HUES48 (cell line): ENCODE measurements around the gene ZNF672.

Experiments used
- H3K27ac ChIP-seq: one replicate; pipeline ENCODE4 v1.7.0; 2013; ENCODE audit warnings: low read depth, low read length, inconsistent platforms
- H3K27me3 ChIP-seq: 2 replicates; pipeline ENCODE4 v1.6.1; 2013; ENCODE audit warnings: mild to moderate bottlenecking, low read length; ENCODE audit not compliant: control insufficient read depth, insufficient read depth
- H3K36me3 ChIP-seq: 2 replicates; pipeline ENCODE4 v1.6.1; 2013; ENCODE audit warnings: low read length; ENCODE audit not compliant: control insufficient read depth, insufficient read depth
- H3K4me1 ChIP-seq: 2 replicates; pipeline ENCODE4 v1.6.1; 2013; ENCODE audit warnings: mild to moderate bottlenecking, low read length; ENCODE audit not compliant: control insufficient read depth, insufficient read depth
- H3K4me3 ChIP-seq: 2 replicates; pipeline ENCODE4 v1.5.1; 2013; ENCODE audit warnings: mild to moderate bottlenecking, low read depth, low read length
- H3K9ac ChIP-seq: 2 replicates; pipeline ENCODE4 v1.6.1; 2013; ENCODE audit warnings: mild to moderate bottlenecking, low read depth, low read length, moderate library complexity
- H3K9me3 ChIP-seq: 2 replicates; pipeline ENCODE4 v1.6.1; 2013; ENCODE audit warnings: low read length; ENCODE audit not compliant: control insufficient read depth, insufficient read depth

The ZNF672 gene

DNA sequence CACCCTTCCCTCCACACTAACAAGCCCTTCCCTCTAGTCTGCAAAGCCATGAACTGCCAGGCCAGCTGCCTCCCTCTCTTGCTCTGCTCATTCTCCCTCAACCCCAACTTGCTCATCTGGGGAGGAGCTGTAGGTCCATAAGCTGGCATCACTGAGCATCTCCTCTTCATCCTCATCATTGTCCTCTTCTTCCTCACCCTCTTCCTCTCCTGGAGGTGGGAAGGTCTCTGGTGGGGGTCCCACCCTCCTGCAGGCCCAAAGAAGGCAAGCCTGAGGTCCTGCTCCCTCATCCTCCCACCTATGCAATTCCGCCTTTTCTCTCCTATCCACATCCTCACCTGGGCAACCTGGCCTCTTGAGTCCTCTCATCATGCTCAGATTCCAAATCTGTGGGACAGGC lies 18.2 kb downstream of the ZNF672 start:
- Histone ChIP-seq H3K4me1 (peaks cover 4% of the 10 kb centered on the region; the same call in 1 of the 2 replicates), H3K4me3 (no peak overlapping the region), H3K9me3 (no peaks in the 10 kb centered on the region), H3K27me3 (peaks cover 5% of the 10 kb centered on the region; the same call in 1 of the 2 replicates), H3K36me3 (peaks cover 55% of the 10 kb centered on the region), H3K27ac (no peak overlapping the region), H3K9ac (no peak overlapping the region)

DNA sequence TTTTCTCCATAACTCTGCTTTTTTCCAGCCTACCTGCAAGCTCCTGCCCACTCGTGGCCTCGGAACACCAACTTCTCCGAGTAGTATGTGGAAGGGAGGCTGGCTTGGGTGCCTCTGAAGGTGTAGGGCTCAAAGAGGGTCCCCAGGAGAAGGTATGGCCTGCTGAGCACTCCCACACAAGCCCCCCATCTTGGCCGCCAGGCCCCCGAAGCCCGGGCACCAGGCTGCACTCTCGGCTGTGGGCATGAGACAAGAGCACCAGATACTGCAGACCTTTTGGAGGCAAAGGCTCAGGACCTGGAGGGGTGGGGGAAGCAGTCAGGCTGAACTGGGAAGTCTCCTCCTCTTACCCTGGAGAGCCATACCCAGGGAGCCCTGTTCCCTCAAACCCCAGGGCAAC lies 19.2 kb downstream of the ZNF672 start:
- Histone ChIP-seq H3K27me3 (peaks cover 14% of the 10 kb centered on the region), H3K4me3 (peak overlapping the region; percentile 92), H3K36me3 (peaks cover 47% of the 10 kb centered on the region), H3K27ac (no peak overlapping the region), H3K9me3 (no peaks in the 10 kb centered on the region), H3K9ac (no peak overlapping the region), H3K4me1 (peaks cover 4% of the 10 kb centered on the region; the same call in 1 of the 2 replicates)

DNA sequence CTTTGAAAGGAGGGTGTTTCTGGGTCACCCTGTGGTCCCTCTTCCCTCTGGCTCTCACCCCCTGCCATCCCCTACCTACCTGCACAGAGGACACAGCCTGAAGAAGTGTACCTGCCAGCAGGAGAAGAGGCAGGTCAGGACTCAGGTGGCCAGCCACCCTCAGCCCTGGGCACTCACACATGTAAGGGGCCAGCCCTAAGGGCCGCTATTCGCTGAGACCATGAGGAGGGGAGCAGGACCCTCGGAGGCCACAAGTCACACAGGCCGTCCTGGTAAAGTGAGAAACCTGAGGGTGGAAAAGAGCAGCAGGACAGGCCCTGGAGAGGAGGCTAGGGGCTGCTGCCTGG lies 19.7 kb downstream of the ZNF672 start:
- H3K9ac ChIP-seq, result peak overlapping the region; percentile 82
- H3K27ac ChIP-seq, result peak overlapping the region; percentile 75
- peaks cover 42% of the 10 kb centered on the region for H3K36me3 ChIP-seq
- H3K4me1 ChIP-seq, result peaks cover 4% of the 10 kb centered on the region; the same call in 1 of the 2 replicates
- H3K9me3 ChIP-seq, result no peaks in the 10 kb centered on the region
- peaks cover 19% of the 10 kb centered on the region for H3K27me3 ChIP-seq
- H3K4me3 ChIP-seq, result peak overlapping the region; percentile 92

DNA sequence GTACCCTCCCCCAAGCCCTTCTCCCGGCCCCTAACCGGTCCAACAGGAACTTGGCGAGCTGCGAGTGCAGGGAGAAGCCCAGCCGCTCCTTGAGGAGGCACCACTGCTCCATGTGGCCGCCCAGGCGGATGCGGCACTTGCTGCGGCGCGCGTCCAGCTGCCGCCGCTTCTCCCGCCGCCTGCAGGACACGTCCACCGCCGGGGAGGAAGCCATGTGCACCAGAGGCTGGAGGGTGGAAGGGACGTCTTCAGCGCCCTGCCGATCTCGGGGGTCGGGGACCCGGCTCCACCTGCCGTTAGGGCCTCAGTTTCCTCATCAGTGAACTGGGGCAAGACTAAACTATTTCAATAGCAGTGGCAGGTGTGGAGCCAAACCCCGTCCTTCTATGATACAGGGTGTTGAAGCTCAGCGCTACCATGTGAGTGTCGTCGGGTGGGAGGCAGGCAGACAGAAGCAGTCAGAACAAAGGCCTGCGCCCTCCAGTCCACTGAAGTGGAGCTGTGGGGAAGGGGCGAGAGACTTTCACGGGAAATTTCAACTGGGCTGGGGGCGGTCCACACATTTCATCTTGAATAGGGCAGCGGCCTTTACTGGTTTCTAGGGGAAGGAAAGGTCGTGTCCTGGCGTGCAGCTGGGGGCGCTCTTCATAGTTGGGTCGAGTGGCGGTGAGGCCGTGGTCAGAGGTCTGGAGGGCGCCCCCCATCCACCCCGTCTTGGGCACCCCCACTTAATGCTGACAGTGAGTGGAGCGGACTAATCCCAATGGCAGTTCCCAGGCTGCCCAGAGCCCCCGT lies 20.3 kb downstream of the ZNF672 start:
- peaks cover 4% of the 10 kb centered on the region; the same call in 1 of the 2 replicates for H3K4me1 ChIP-seq
- H3K9me3 ChIP-seq, result no peaks in the 10 kb centered on the region
- peaks cover 24% of the 10 kb centered on the region for H3K27me3 ChIP-seq
- peaks cover 37% of the 10 kb centered on the region for H3K36me3 ChIP-seq
- H3K9ac ChIP-seq, result peak overlapping the region; percentile 82
- peak overlapping the region; percentile 75 for H3K27ac ChIP-seq
- peak overlapping the region; percentile 92 for H3K4me3 ChIP-seq

DNA sequence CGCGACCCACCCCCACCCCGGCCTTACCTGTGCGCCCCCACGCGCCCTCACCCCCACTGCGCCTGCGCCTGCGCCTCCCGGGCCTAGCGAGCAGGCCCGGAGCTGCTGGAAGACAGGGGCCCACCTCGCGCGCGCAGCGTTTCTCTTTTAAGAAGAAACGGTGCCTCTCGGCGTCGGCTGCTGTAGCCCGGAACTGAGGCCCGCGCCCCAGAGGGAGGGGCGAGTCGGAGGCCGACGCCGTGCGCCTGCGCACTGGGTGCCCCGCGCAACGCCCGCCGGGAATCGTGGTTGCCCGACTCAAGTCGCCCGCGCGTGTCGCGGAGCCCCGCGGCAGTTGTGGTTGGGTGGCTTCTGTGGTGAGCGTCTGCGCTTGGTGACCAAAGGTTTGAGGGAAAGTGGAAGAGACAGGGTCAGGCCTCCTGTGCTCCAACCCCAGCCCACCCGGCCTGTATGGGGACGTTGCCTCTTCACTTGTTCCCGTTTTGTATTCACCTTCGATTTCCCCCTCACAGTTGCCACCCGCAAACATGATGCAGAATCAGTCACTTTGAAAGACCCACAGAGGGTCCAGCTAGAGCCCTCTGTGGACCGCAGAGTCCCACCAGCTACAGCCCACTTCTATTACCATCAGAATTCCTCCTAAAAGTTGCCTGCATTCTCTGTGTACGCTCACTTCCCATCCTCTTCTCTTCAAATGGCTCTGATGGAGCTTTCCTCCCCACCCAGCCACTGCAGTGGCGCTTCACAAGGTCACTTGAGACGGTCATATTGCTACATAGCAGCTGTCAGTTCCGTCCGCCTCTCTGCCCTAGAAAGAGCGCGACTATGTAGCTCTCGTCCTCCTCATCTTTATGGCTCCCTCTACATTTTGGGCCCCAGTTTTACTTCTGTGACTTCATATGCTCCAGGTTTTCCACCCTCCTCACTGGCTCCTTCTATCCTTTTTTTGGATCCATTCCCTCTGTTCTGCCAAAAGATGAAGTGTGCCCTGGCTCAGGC lies 21.2 kb downstream of the ZNF672 start, which contains the start of gene ZNF692:
TSS of gene ZNF692 (minus strand) at position 195 of the 999 bp plus-strand sequence. CDS start 776 bp downstream, outside the sequence.
- Histone ChIP-seq H3K9ac (peak within 1 kb of the TSS; percentile 82), H3K27ac (peak within 1 kb of the TSS; percentile 75), H3K27me3 (peaks cover 30% of the 10 kb centered on the region), H3K9me3 (no peaks in the 10 kb centered on the region), H3K4me3 (peak within 1 kb of the TSS; percentile 92), H3K36me3 (peaks cover 28% of the 10 kb centered on the region), H3K4me1 (peaks cover 11% of the 10 kb centered on the region)

DNA sequence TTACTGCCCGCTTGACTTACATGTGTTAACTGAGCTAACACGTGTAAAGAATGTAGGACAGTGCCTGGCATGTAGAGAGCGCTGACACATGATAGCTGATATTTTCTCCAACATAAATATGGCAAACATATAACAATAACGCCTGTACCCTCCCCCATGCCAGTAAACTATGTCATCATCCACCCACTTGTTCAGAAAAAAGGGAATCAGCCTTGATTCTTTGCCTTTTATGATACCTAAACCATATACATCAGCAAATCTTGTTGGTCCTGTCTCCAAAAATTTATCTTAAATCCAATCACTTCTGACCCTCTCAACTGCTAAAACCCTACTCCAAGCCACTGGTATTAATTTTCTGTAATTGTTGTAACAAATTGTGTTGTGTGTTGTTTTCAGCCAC lies 22.0 kb downstream of the ZNF672 start:
- H3K36me3 ChIP-seq, result peaks cover 19% of the 10 kb centered on the region
- H3K9me3 ChIP-seq, result no peaks in the 10 kb centered on the region
- H3K27me3 ChIP-seq, result peaks cover 38% of the 10 kb centered on the region
- no peak overlapping the region for H3K4me3 ChIP-seq
- H3K9ac ChIP-seq, result no peak overlapping the region
- no peak overlapping the region for H3K27ac ChIP-seq
- H3K4me1 ChIP-seq, result peaks cover 11% of the 10 kb centered on the region

DNA sequence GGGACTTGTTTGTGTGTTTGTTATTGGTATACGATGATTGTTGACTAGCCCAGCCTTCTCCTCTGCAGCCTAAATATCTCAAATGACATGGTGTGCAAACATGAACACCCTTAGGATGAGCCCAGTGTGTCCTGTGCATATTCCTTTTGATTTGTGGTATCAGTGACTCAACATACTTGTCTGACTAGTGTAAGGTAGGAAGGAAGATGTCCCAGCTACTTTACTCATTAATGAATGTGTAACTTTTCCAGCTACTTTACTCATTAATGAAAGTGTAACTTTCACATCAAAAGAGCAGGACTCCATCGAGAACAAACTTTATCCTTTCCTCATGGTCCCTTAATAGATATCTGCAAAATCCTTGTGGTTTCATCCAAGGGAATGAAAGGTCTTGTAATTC lies 23.6 kb downstream of the ZNF672 start:
- H3K27me3 ChIP-seq, result peaks cover 45% of the 10 kb centered on the region
- H3K4me1 ChIP-seq, result peaks cover 11% of the 10 kb centered on the region
- H3K9ac ChIP-seq, result no peak overlapping the region
- peaks cover 4% of the 10 kb centered on the region; the same call in 1 of the 2 replicates for H3K36me3 ChIP-seq
- H3K9me3 ChIP-seq, result no peaks in the 10 kb centered on the region
- H3K4me3 ChIP-seq, result no peak overlapping the region
- no peak overlapping the region for H3K27ac ChIP-seq

DNA sequence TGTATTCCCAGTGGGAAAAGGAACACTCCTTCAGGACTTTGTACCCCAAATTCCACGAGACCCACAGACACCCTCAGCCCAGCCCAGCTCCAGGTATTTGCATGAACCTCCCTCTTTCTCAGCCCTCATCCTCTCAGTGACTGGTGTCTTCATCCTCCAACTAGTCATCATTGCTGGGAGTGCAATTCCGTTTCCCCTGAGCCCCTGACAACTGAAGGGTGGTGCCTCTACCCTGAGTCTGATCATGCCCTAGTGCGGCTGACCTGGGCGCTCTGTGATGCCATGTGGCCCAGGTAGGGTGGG lies 24.6 kb downstream of the ZNF672 start:
- Histone ChIP-seq H3K27me3 (peaks cover 45% of the 10 kb centered on the region), H3K9ac (no peak overlapping the region), H3K4me1 (peaks cover 11% of the 10 kb centered on the region), H3K36me3 (no peaks in the 10 kb centered on the region), H3K9me3 (no peaks in the 10 kb centered on the region), H3K4me3 (peak overlapping the region; percentile 74), H3K27ac (no peak overlapping the region)

DNA sequence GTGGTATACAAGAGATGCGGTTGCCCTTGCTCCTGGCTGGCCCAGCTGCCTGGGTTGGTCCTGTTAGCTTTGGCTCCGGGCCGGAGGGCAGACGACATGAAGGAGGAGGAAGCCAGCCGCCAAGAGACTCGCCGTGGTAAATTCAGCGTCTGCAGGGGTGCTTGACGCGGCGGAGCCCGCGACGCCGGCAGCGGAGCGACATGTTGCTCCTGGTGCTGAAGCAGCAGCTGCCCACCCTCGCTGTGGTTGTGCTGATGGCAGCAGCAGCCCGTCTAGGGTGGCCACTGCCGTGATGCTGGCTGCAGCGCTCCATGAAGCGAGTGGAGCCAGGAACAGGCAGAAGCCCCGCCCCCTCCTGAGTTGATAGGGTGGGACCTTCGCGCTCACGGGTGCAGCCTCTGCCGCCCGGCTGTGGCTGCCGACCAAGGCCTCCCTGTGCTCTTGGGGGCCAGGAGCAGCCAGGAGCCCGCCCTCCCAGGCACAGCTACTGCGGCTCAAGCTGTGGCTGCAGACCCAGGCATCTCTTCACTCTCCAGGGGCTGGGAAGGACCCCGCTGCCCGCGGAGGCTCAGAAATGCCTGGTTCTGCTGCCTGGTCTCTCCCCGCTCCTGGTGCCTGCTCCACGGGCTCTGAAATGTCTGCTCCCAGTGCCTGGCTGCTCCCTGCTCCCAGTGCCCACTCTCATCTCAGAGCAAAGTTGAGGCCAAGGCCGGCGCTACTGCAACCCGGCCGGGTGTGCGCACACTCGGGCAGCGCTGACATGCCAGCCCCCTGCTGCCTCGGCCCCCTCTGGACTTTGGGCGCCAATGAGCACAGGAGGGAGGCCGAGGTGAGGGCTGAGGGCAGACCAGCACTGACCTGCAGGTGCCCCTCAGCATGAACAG lies 25.2 kb downstream of the ZNF672 start:
- Histone ChIP-seq H3K36me3 (no peaks in the 10 kb centered on the region), H3K27me3 (peaks cover 45% of the 10 kb centered on the region), H3K9ac (peak overlapping the region; percentile 14), H3K4me1 (peaks cover 11% of the 10 kb centered on the region), H3K9me3 (no peaks in the 10 kb centered on the region), H3K27ac (no peak overlapping the region), H3K4me3 (peak overlapping the region; percentile 74)

DNA sequence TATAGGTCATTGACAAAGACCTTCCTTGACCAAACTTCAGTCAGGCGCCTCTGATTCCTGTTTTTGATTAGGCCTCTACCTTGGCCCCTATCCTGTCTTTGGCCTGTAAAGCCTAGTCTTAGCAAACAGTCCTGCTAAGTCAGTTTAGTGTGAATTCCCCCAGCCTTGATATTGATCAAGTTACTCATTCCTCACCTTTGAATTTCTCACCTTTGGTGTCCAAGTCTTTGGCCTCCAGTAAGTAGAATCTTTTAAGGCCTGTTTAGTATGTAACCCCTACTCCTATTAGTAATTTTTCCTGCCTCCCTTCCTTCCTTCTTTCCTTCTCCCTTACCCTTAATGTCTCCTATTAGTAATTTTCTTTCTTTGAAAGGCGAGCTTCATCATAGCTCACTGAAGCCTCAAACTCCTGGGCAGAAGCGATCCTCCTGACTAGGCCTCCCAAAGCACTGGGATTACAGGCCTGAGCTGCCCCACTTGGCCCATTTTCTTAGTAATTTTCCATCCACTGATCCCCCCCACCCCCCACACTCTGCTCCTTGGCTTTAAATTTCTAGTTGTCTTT lies 33.9 kb downstream of the ZNF672 start:
- no peak overlapping the region for H3K27ac ChIP-seq
- H3K9ac ChIP-seq, result no peak overlapping the region

More for the DNA sequence above, 33.9 kb downstream of the ZNF672 start:
- no peaks in the 10 kb centered on the region for H3K4me1 ChIP-seq
- no peaks in the 10 kb centered on the region for H3K27me3 ChIP-seq
- H3K9me3 ChIP-seq, result no peaks in the 10 kb centered on the region
- no peaks in the 10 kb centered on the region for H3K36me3 ChIP-seq
- H3K4me3 ChIP-seq, result peak overlapping the region; percentile 96
